Rectal smooth muscle tissue (tissue), 1 donor: ENCODE data around the gene STXBP2.

Source experiments
- H3K27ac ChIP-seq: one replicate; pipeline ENCODE4 v1.7.0; 2013; ENCODE audit warnings: low read depth, low read length, inconsistent platforms
- H3K27me3 ChIP-seq: one replicate; pipeline ENCODE4 v1.7.0; 2013; ENCODE audit warnings: low read length; ENCODE audit not compliant: control insufficient read depth, insufficient read depth
- H3K36me3 ChIP-seq: one replicate; pipeline ENCODE4 v1.7.0; 2013; ENCODE audit warnings: low read length; ENCODE audit not compliant: control insufficient read depth, insufficient read depth
- H3K4me1 ChIP-seq: one replicate; pipeline ENCODE4 v1.7.0; 2013; ENCODE audit warnings: low read length; ENCODE audit not compliant: control insufficient read depth, insufficient read depth
- H3K4me3 ChIP-seq: one replicate; pipeline ENCODE4 v1.7.0; 2013; ENCODE audit warnings: low read length
- H3K9ac ChIP-seq: one replicate; pipeline ENCODE4 v1.7.0; 2013; ENCODE audit warnings: low read length

STXBP2 gene

GRCh38 chr19:7629347-7630054, 7.4 kb upstream of the STXBP2 start, which contains the start of the genes PET100 and XAB2:
Gene PET100, plus strand, starts transcription at chr19:7629793. Its CDS starts 41 bp downstream, at chr19:7629834.
Gene XAB2, minus strand, starts transcription at chr19:7629545. Its CDS starts 18 bp downstream, at chr19:7629527.
- Histone ChIP-seq H3K27me3 (no peaks in the 10 kb centered on the region), H3K4me3 (peak within 1 kb of the TSS; percentile 95), H3K36me3 (peaks cover 7% of the 10 kb centered on the region), H3K9ac (peak within 1 kb of the TSS; percentile 84), H3K4me1 (peaks cover 10% of the 10 kb centered on the region), H3K27ac (peak within 1 kb of the TSS; percentile 79)

GRCh38 chr19:7631577-7631976, 5.3 kb upstream of the STXBP2 start:
- Histone ChIP-seq H3K4me1 (peaks cover 10% of the 10 kb centered on the region), H3K27ac (no peak overlapping the region), H3K36me3 (peaks cover 5% of the 10 kb centered on the region), H3K4me3 (no peak overlapping the region), H3K27me3 (peaks cover 3% of the 10 kb centered on the region), H3K9ac (no peak overlapping the region)

GRCh38 chr19:7632340-7633203, 4.3 kb upstream of the STXBP2 start:
- H3K27me3 ChIP-seq, result peaks cover 4% of the 10 kb centered on the region
- no peaks in the 10 kb centered on the region for H3K36me3 ChIP-seq
- H3K4me1 ChIP-seq, result peaks cover 9% of the 10 kb centered on the region
- H3K9ac ChIP-seq, result no peak overlapping the region
- H3K4me3 ChIP-seq, result no peak overlapping the region
- no peak overlapping the region for H3K27ac ChIP-seq

- no peak within 1 kb of the TSS for H3K27ac ChIP-seq
- no peak within 1 kb of the TSS for H3K4me3 ChIP-seq
- H3K4me1 ChIP-seq, result peaks cover 2% of the 10 kb centered on the region
Observed at GRCh38 chr19:7633698-7634097, 3.2 kb upstream of the STXBP2 start, which contains the start of gene PCP2. Gene PCP2, minus strand, starts transcription at chr19:7633719. Its CDS starts 262 bp downstream, at chr19:7633457.

GRCh38 chr19:7635670-7636069, 1.2 kb upstream of the STXBP2 start:
- peaks cover 7% of the 10 kb centered on the region for H3K36me3 ChIP-seq
- no peaks in the 10 kb centered on the region for H3K4me1 ChIP-seq
- H3K4me3 ChIP-seq, result no peak overlapping the region
- H3K27ac ChIP-seq, result no peak overlapping the region
- no peak overlapping the region for H3K9ac ChIP-seq
- H3K27me3 ChIP-seq, result peaks cover 4% of the 10 kb centered on the region

More at GRCh38 chr19:7633698-7634097, 3.2 kb upstream of the STXBP2 start, which contains the start of gene PCP2:
- peaks cover 4% of the 10 kb centered on the region for H3K27me3 ChIP-seq
- no peaks in the 10 kb centered on the region for H3K36me3 ChIP-seq
- H3K9ac ChIP-seq, result no peak within 1 kb of the TSS

- Histone ChIP-seq H3K36me3 (peaks cover 7% of the 10 kb centered on the region), H3K27me3 (peaks cover 4% of the 10 kb centered on the region), H3K4me1 (no peaks in the 10 kb centered on the region), H3K9ac (no peak overlapping the region), H3K4me3 (peak overlapping the region; percentile 5), H3K27ac (no peak overlapping the region)
Observed at GRCh38 chr19:7636317-7636690, 606 bp upstream of the STXBP2 start.

- peaks cover 7% of the 10 kb centered on the region for H3K36me3 ChIP-seq
- peaks cover 4% of the 10 kb centered on the region for H3K27me3 ChIP-seq
- no peak overlapping the region for H3K27ac ChIP-seq
- H3K4me3 ChIP-seq, result peak overlapping the region; percentile 71
- peak overlapping the region; percentile 45 for H3K9ac ChIP-seq
- H3K4me1 ChIP-seq, result no peaks in the 10 kb centered on the region
Observed at GRCh38 chr19:7637374-7638256, 705 bp downstream of the STXBP2 start.

- Histone ChIP-seq H3K36me3 (peaks cover 7% of the 10 kb centered on the region), H3K4me1 (no peaks in the 10 kb centered on the region), H3K4me3 (no peak overlapping the region), H3K27ac (no peak overlapping the region), H3K9ac (no peak overlapping the region), H3K27me3 (peaks cover 4% of the 10 kb centered on the region)
Observed at GRCh38 chr19:7638802-7639465, 2.0 kb downstream of the STXBP2 start.

- Histone ChIP-seq H3K27ac (no peak overlapping the region), H3K27me3 (peaks cover 4% of the 10 kb centered on the region), H3K4me1 (no peaks in the 10 kb centered on the region), H3K9ac (no peak overlapping the region), H3K4me3 (no peak overlapping the region), H3K36me3 (peaks cover 7% of the 10 kb centered on the region)
Observed at GRCh38 chr19:7639863-7640348, 3.0 kb downstream of the STXBP2 start.

- Histone ChIP-seq H3K36me3 (peaks cover 7% of the 10 kb centered on the region), H3K4me1 (no peaks in the 10 kb centered on the region), H3K4me3 (no peak overlapping the region), H3K9ac (no peak overlapping the region), H3K27ac (no peak overlapping the region), H3K27me3 (peaks cover 4% of the 10 kb centered on the region)
Observed at GRCh38 chr19:7640803-7641202, 3.9 kb downstream of the STXBP2 start.
